Stimulated activated CD4-positive, alpha-beta T cell treated with anti-CD3 and anti-CD28 coated beads, Interleukin-1b, Interleukin-23, amount 100 ng/mL, for 1 hour (primary cell): ENCODE results near the gene HOXD13.

ENCODE experiments used
- DNase-seq, 2 donors: peaks; one replicate each; pipeline ENCODE4 v3.0.0-alpha.2; 2020; ENCODE audit warnings: low read depth in 2 of 2

HOXD13 gene

GRCh38 chr2:176080540-176081375, 11.8 kb upstream of the HOXD13 start:
- no peak for DNase-seq

- no peak for DNase-seq
Measured at GRCh38 chr2:176081376-176081836, 11.1 kb upstream of the HOXD13 start.

- DNase-seq, result no peak
Measured at GRCh38 chr2:176081837-176082524, 10.5 kb upstream of the HOXD13 start.

- no peak for DNase-seq
Measured at GRCh38 chr2:176082525-176082823, 10.0 kb upstream of the HOXD13 start.

- no peak for DNase-seq
Measured at GRCh38 chr2:176082824-176083751, 9.4 kb upstream of the HOXD13 start.

GRCh38 chr2:176083796-176084261, 8.7 kb upstream of the HOXD13 start, which contains the start of gene EVX2:
EVX2 (minus strand) TSS chr2:176083962; CDS start chr2:176083776, 186 bp downstream.
- DNase-seq, result no peak

GRCh38 chr2:176084611-176085119, 7.9 kb upstream of the HOXD13 start:
- no peak for DNase-seq

GRCh38 chr2:176085120-176085788, 7.3 kb upstream of the HOXD13 start:
- DNase-seq, result no peak

GRCh38 chr2:176085861-176086771, 6.4 kb upstream of the HOXD13 start:
- no peak for DNase-seq

GRCh38 chr2:176087330-176088047, 5.0 kb upstream of the HOXD13 start:
- DNase-seq, result no peak

GRCh38 chr2:176088048-176088936, 4.2 kb upstream of the HOXD13 start:
- no peak for DNase-seq

- no peak for DNase-seq
Measured at GRCh38 chr2:176088937-176089842, 3.3 kb upstream of the HOXD13 start.

- no peak for DNase-seq
Measured at GRCh38 chr2:176089843-176090395, 2.6 kb upstream of the HOXD13 start.

GRCh38 chr2:176090862-176091261, 1.7 kb upstream of the HOXD13 start:
- no peak for DNase-seq

- no peak for DNase-seq
Measured at GRCh38 chr2:176091329-176092258, 927 bp upstream of the HOXD13 start.
